Loucy (cell line): Measurements from ENCODE around the gene GDPGP1.

Experiments used
- H2AFZ ChIP-seq: fragments of 200-600 bp; sonication (generic); 2 replicates; pipeline ENCODE4 v1.6.0; 2016; ENCODE audit warnings: antibody characterized with exemption, mild to moderate bottlenecking, low read length, moderate library complexity
- H3F3A ChIP-seq: fragments of 200-600 bp; 2 replicates; pipeline ENCODE4 v1.6.0; 2016; ENCODE audit warnings: antibody characterized with exemption, low read depth, mild to moderate bottlenecking
- H3K27me3 ChIP-seq: fragments of 200-600 bp; sonication (generic); 2 replicates; pipeline ENCODE4 v1.6.1; 2014; ENCODE audit warnings: low read length, mild to moderate bottlenecking; ENCODE audit not compliant: insufficient read depth, poor library complexity, severe bottlenecking
- H3K36me3 ChIP-seq: fragments of 200-600 bp; sonication (generic); 2 replicates; pipeline ENCODE4 v1.6.1; 2016; ENCODE audit warnings: low read length; ENCODE audit not compliant: insufficient read depth
- H3K4me1 ChIP-seq: fragments of 200-600 bp; sonication (generic); 2 replicates; pipeline ENCODE4 v1.5.1; 2014; ENCODE audit warnings: low read length, mild to moderate bottlenecking; ENCODE audit not compliant: insufficient read depth, poor library complexity, severe bottlenecking
- H3K4me2 ChIP-seq: fragments of 200-600 bp; sonication (generic); 2 replicates; pipeline ENCODE4 v1.6.0; 2014; ENCODE audit warnings: antibody characterized with exemption, low read length, low read depth, mild to moderate bottlenecking; ENCODE audit not compliant: poor library complexity, severe bottlenecking
- H3K4me3 ChIP-seq: fragments of 200-600 bp; sonication (generic); 2 replicates; pipeline ENCODE4 v1.5.1; 2014; ENCODE audit warnings: low read length, mild to moderate bottlenecking, mixed read lengths; ENCODE audit not compliant: poor library complexity, severe bottlenecking
- H3K79me2 ChIP-seq: fragments of 200-600 bp; sonication (generic); 2 replicates; pipeline ENCODE4 v1.6.1; 2014; ENCODE audit warnings: low read length; ENCODE audit not compliant: insufficient read depth
- H3K9ac ChIP-seq: fragments of 200-600 bp; sonication (generic); 2 replicates; pipeline ENCODE4 v1.6.0; 2014; ENCODE audit warnings: mild to moderate bottlenecking, low read depth, low read length, moderate library complexity; ENCODE audit not compliant: poor library complexity, severe bottlenecking
- H3K9me2 ChIP-seq: fragments of 200-600 bp; sonication (generic); replicated peaks from 2 replicates; pipeline ENCODE4 v1.6.1; 2016; ENCODE audit warnings: low read depth, low read length, mixed read lengths
- H3K9me3 ChIP-seq: fragments of 200-600 bp; sonication (generic); 2 replicates; pipeline ENCODE4 v1.6.1; 2014; ENCODE audit warnings: mild to moderate bottlenecking, antibody characterized with exemption, low read length, low read depth; ENCODE audit not compliant: insufficient read depth
- H4K20me1 ChIP-seq: fragments of 200-600 bp; sonication (generic); 2 replicates; pipeline ENCODE4 v1.6.0; 2014; ENCODE audit warnings: antibody characterized with exemption, low read length, mild to moderate bottlenecking; ENCODE audit not compliant: insufficient read depth, poor library complexity, severe bottlenecking
- EZH2phosphoT487 ChIP-seq: fragments of 200-600 bp; IDR thresholded peaks from 2 replicates; pipeline ENCODE4 v1.6.1; 2018; ENCODE audit warnings: antibody characterized with exemption, mild to moderate bottlenecking, moderate library complexity, borderline replicate concordance
- TF ChIP-seq, protein P1 (sequence below): fragments of 200-600 bp; sonication (generic); conservative IDR thresholded peaks from 2 replicates; pipeline ENCODE4 v1.5.1; 2014; ENCODE audit warnings: mild to moderate bottlenecking, antibody characterized with exemption, low read length

Gene GDPGP1

DNA sequence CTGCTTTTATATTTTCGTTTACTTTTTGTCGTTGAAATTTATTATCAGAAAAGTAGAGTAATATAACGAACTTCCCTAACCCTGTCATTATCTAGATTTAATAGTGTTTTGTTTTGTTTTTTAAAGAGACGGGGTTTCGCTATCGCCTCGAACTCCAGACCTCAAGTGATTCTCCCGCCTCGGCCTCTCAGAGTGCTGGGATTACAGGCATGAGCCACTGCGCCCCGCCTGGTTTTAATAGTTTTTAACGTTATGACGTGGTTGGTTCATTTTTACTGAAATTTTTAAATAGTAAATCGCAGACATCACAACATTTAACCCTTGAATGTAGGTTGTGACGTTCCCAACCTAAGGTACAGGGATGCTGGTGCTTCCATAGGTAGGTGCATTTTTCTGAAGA lies 32.5 kb downstream of the GDPGP1 start:
- TF ChIP-seq, protein P1, sequence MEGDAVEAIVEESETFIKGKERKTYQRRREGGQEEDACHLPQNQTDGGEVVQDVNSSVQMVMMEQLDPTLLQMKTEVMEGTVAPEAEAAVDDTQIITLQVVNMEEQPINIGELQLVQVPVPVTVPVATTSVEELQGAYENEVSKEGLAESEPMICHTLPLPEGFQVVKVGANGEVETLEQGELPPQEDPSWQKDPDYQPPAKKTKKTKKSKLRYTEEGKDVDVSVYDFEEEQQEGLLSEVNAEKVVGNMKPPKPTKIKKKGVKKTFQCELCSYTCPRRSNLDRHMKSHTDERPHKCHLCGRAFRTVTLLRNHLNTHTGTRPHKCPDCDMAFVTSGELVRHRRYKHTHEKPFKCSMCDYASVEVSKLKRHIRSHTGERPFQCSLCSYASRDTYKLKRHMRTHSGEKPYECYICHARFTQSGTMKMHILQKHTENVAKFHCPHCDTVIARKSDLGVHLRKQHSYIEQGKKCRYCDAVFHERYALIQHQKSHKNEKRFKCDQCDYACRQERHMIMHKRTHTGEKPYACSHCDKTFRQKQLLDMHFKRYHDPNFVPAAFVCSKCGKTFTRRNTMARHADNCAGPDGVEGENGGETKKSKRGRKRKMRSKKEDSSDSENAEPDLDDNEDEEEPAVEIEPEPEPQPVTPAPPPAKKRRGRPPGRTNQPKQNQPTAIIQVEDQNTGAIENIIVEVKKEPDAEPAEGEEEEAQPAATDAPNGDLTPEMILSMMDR = no peak
- TF ChIP-seq EZH2phosphoT487 = no peak
- Histone ChIP-seq H3K4me2 (peak overlapping the region; percentile 92), H3K9ac (peak overlapping the region; percentile 95), H4K20me1 (peaks cover 48% of the 10 kb centered on the region), H3K36me3 (peaks cover 12% of the 10 kb centered on the region; the same call in 1 of the 2 replicates), H3K9me2 (no peaks in the 10 kb centered on the region), H3K9me3 (no peaks in the 10 kb centered on the region), H3K79me2 (peaks cover 77% of the 10 kb centered on the region), H3K4me1 (peaks cover 51% of the 10 kb centered on the region), H3K4me3 (peak overlapping the region; percentile 85), H3K27me3 (no peaks in the 10 kb centered on the region), H2AFZ (no peak overlapping the region), H3F3A (no peaks in the 10 kb centered on the region)

DNA sequence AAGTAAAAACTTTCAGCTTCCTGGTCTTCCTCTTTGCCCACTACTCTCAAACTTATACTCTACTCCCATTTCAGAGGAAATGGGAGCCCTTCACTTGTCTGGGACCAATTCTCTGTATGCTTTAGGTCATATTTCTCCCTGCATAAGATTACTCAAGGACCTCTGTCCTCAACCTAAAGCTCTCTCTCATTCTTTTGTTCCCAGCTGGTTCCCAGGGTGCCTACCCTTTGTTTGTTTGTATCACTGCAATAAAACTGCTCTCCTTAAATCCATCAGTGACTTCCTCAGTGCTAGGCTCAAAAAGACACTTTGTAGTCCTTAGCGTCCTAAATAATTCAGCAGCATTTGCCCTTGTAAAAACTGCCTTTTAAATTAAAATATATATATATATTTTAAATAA lies 34.4 kb downstream of the GDPGP1 start:
- Histone ChIP-seq H3K79me2 (peaks cover 96% of the 10 kb centered on the region), H3K4me2 (peak overlapping the region; percentile 92), H4K20me1 (peaks cover 65% of the 10 kb centered on the region), H3K4me3 (peak overlapping the region; percentile 85), H3K9me3 (no peaks in the 10 kb centered on the region), H3F3A (no peaks in the 10 kb centered on the region), H3K36me3 (peaks cover 29% of the 10 kb centered on the region; the same call in 1 of the 2 replicates), H3K27me3 (no peaks in the 10 kb centered on the region), H3K4me1 (peaks cover 61% of the 10 kb centered on the region), H3K9ac (peak overlapping the region; percentile 95), H2AFZ (no peak overlapping the region), H3K9me2 (no peaks in the 10 kb centered on the region)
- TF ChIP-seq, protein P1 = no peak
- TF ChIP-seq EZH2phosphoT487 = no peak

DNA sequence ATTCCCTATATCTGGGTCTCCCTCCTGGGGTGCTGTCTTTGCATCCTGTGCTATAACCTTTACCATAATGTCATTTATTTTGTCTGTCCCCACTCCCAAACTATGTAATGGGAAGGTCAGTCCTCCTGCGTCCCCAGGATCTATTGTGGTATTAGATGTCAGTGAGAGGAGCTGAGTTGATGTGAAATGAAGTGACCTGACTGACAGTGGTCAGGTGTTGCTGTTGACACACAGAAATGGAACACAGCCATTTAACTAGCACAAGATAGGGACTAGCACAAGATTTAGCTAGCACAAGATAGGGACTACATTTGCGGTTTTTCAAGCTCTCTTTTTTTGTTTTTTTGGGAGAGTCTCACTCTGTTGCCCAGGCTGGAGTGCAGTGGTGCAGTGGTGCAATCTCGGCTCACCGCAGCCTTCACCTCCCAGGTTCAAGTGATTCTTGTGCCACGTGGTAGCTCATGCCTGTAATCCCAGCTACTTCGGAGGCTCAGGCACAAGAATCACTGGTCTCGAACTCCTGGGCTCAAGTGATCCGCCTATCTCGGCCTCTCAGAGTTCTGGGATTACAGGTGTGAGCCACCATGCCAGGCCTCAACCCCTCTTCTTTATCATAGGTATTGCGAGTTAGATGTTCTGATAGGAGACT lies 36.6 kb downstream of the GDPGP1 start:
- peak overlapping the region; percentile 78 for H3K4me2 ChIP-seq
- H4K20me1 ChIP-seq = peaks cover 65% of the 10 kb centered on the region
- H3K9ac ChIP-seq = peak overlapping the region; percentile 59
- no peaks in the 10 kb centered on the region for H3K9me2 ChIP-seq
- no peak overlapping the region for H2AFZ ChIP-seq
- H3K36me3 ChIP-seq = peaks cover 34% of the 10 kb centered on the region; the same call in 1 of the 2 replicates
- H3K4me1 ChIP-seq = peaks cover 48% of the 10 kb centered on the region
- no peaks in the 10 kb centered on the region for H3K9me3 ChIP-seq
- peak overlapping the region; percentile 61 for H3K4me3 ChIP-seq
- no peak for TF ChIP-seq EZH2phosphoT487
- TF ChIP-seq, protein P1 = no peak
- H3F3A ChIP-seq = no peaks in the 10 kb centered on the region
- H3K27me3 ChIP-seq = no peaks in the 10 kb centered on the region
- peaks cover 78% of the 10 kb centered on the region for H3K79me2 ChIP-seq
